D721Med (cell line): ENCODE results near the gene CCDC15.

ENCODE experiments used
- DNase-seq: peaks from one replicate; pipeline ENCODE4 v3.0.0; 2011; ENCODE audit warnings: low spot score; ENCODE audit not compliant: insufficient read length
- FAIRE-seq: peaks from 2 replicates; lab custom pipeline; 2011; peaks lifted over from hg19 to GRCh38; lab: Jason Lieb, UNC
- CTCF ChIP-seq: IDR thresholded peaks from 2 replicates; pipeline ENCODE4 v1.5.1; 2012; ENCODE audit warnings: mild to moderate bottlenecking, control low read depth; ENCODE audit not compliant: insufficient read depth; ENCODE audit errors: missing control alignments

Gene CCDC15

GRCh38 chr11:125082611-125083311 lies 128.8 kb downstream of the CCDC15 start:
- FAIRE-seq (no peak), DNase-seq (no peak)
- TF ChIP-seq CTCF = no peak

GRCh38 chr11:125083312-125084056 lies 129.5 kb downstream of the CCDC15 start:
- FAIRE-seq (no peak), DNase-seq (no peak)
- no peak for TF ChIP-seq CTCF

GRCh38 chr11:125084057-125084416 lies 130.0 kb downstream of the CCDC15 start:
- no peak for TF ChIP-seq CTCF
- no peak for DNase-seq
- FAIRE-seq = no peak

GRCh38 chr11:125084761-125085231 lies 130.8 kb downstream of the CCDC15 start:
- no peak for FAIRE-seq

GRCh38 chr11:125085301-125086081 lies 131.5 kb downstream of the CCDC15 start:
- no peak for TF ChIP-seq CTCF
- FAIRE-seq = no peak
- no peak for DNase-seq

More at GRCh38 chr11:125084761-125085231, 130.8 kb downstream of the CCDC15 start:
- no peak for DNase-seq
- no peak for TF ChIP-seq CTCF

- FAIRE-seq (no peak), DNase-seq (no peak)
- TF ChIP-seq CTCF = no peak
Observed at GRCh38 chr11:125086633-125087296, 132.8 kb downstream of the CCDC15 start.
